Tibial nerve (tissue), 4 donors: Measurements from ENCODE around the gene XPNPEP1.

Experiments used
- CTCF ChIP-seq, 5 experiments: fragments of 200-600 bp in 3 of 5; fragments of 450-650 bp in 2 of 5; sonication (generic) in 3 of 5; IDR thresholded peaks; one replicate each; pipeline ENCODE4 v1.5.1; 2016 to 2019; ENCODE audit warnings: antibody characterized with exemption in 5 of 5, mild to moderate bottlenecking in 3 of 5, moderate library complexity in 2 of 5
- EP300 ChIP-seq, 2 donors: sonication (generic); formaldehyde crosslinking; IDR thresholded peaks; one replicate each; pipeline ENCODE4 v1.6.1; 2017; ENCODE audit warnings: antibody characterized with exemption in 2 of 2, mild to moderate bottlenecking in 1 of 2
- POLR2A ChIP-seq, 2 donors: fragments of 450-650 bp; IDR thresholded peaks; one replicate each; pipeline ENCODE4 v1.6.1; 2017; ENCODE audit warnings: antibody characterized with exemption in 2 of 2, mild to moderate bottlenecking in 2 of 2, moderate library complexity in 2 of 2

DNA sequence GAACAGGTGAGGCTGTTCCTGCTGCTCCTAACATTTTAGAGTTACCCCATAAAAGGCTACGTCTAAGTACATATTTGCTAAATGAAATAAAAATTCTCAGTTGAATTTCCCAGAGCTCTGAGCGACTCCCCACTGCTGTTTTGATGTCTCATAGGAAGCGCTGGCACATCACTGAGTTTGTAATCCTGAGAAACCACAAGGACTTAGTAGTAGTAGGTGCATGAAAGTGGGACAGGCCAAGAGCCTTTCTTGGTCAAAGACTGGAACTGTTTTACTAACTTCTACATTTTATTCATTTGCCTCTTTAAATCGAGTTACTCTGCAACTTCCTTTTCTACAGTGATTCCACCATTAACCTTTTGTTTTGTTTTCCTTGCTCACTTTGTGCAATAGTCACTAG is 85.9 kb downstream of the XPNPEP1 start:
- TF ChIP-seq CTCF (IDR thresholded peaks at IDR 0.05) (no peak), POLR2A (IDR thresholded peaks at IDR 0.05) (no peak), EP300 (IDR thresholded peaks at IDR 0.05) (no peak)
